ENCODE results near the gene CHRNB4. TPM values are rescaled to one million over a fixed set of nuclear protein-coding genes. Genes with fewer than 3 reads are reported as not detected.

CHRNB4 gene
- total RNA-seq, result not detected in 2 replicates

GRCh38 chr15:78641102-78641748 is at the start of gene CHRNB4:
CHRNB4 (minus strand) TSS chr15:78641210; CDS start chr15:78641133, 77 bp downstream.

GRCh38 chr15:78620527-78621421 is 20.2 kb downstream of the CHRNB4 start, which contains the start of gene CHRNA3:
CHRNA3 (minus strand) TSS chr15:78620996; CDS start chr15:78620794, 202 bp downstream.

Other genes with a start within 250 kb of the CHRNB4 start
- gene IREB2, start 203.0 kb downstream of the CHRNB4 start, total RNA-seq, result 30.0 and 43.4 TPM in 2 replicates
- 2.6 and 4.2 TPM in 2 replicates for gene HYKK, start 133.6 kb downstream of the CHRNB4 start, total RNA-seq
- 181 and 241 TPM in 2 replicates for gene PSMA4, start 100.8 kb downstream of the CHRNB4 start, total RNA-seq
- gene CHRNA5, start 75.7 kb downstream of the CHRNB4 start, total RNA-seq, result 0.59 and 1.4 TPM in 2 replicates
- under 0.01 TPM in 1 of 2 replicates, not detected in the other for gene CHRNA3, start 20.2 kb downstream of the CHRNB4 start, total RNA-seq
- 7.7 and 12.6 TPM in 2 replicates for gene ADAMTS7, start 170.3 kb upstream of the CHRNB4 start, total RNA-seq
- gene MORF4L1, start 231.7 kb upstream of the CHRNB4 start, total RNA-seq, result 322 and 497 TPM in 2 replicates